Effector CD8-positive, alpha-beta T cell (primary cell): ENCODE measurements around the gene TFB2M.

Source experiments
- DNase-seq: peaks from one replicate; lab custom pipeline; 2025; lab: John Stamatoyannopoulos, UW

The TFB2M gene

GRCh38 chr1:246552110-246552509 is 14.0 kb downstream of the TFB2M start:
- DNase-seq = no peak

DNA sequence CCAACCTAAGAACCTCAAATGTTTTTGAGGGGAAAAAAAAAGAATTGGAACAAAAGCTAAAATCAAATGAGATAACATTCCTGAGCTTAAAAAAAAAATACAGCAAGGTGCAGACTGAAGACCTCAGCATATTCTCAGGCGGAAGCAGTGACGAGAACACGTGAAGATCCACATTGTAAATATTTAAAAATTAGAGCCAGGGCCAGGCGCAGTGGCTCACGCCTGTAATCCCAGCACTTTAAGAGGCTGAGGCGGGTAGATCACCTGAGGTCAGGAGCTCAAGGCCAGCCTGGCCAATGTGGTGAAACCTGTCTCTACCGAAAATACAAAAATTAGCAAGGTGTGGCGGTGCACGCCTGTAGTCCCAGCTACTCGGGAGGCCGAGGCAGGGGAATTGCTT is 15.7 kb downstream of the TFB2M start:
- no peak for DNase-seq

- no peak for DNase-seq
These were observed 16.4 kb downstream of the TFB2M start for GRCh38 chr1:246549665-246550064.

DNA sequence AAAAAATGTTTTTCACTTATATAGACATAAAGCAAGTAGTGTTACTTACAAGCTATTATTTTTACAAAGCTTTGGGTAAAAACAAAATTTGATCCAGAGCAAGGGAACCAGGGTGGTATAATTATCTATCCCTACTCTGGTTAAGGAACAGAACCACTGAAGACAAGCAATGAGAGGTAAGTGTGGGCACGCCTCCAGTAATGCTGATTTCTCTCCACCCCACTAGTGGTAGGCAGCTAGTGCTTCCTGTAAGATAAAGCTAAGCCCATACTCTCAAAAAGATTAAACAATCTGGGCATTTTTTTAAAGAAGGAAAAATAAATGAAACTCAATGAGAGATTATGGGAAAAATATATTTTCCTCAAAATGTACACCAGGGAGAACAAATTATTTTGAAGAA is 22.1 kb downstream of the TFB2M start:
- no peak for DNase-seq

GRCh38 chr1:246540738-246541491 is 25.1 kb downstream of the TFB2M start:
- no peak for DNase-seq

- DNase-seq = no peak
These were observed 28.2 kb downstream of the TFB2M start for GRCh38 chr1:246537887-246538286.

DNA sequence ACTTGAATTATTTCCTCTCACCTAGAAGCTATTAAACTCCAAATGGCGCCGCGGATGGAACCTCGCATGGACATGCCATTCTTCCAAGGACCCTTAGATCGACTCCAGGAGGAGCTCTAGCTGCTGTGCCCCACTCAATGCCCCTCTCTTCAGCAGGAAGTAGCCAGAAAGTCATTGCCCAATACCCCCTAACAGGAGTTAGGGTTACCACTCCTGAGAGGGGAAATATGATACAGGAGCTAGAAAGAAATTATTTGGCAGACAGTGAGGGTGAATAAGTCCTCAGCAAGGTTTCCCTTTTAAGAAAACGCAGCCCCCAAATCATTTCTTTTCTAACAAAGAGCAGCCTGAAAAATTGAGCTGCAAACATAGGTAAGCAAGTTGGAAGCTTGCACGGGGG is 28.6 kb downstream of the TFB2M start:
- no peak for DNase-seq

DNA sequence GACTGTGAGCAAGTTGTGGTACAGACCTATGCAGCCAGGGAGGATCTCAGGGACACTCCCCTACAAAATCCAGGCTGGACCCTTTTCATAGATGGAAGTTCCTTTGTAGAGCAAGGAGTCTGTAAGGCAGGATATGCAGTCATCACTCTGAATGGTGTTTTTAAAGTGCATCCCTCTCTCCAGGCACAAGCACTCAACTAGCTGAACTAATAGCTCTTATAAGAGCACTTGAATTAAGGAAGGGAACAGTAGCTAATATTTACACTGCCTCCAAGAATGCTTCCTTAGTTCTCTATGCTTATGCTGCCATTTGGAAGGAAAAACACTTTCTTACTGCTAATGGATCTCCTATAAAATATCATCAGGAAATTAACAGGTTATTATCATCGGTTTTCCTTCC is 31.9 kb downstream of the TFB2M start:
- DNase-seq = no peak

DNA sequence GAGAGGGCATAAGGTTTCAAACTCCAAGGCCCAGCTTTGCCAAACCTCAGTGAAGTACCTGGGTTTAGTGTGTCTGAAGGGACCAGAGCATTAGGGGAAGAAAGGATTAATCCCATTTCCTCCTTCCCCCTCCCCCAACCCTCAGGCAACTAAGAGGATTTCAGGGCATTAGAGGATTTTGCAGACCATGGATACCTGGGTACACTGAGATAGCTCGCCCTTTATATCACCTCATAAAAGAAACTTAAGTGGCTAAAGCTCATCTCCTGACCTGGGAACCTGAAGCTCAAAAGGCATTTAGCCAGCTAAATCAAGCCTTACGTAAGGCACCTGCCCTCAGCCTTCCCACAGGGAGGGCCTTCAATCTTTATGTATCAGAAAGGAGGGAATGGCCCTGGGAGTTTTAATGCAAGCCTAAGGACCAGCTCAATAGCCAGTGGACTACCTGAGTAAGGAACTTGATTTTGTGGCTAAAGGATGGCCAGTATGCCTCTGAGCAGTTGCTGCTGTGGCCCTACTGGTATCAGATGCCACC is 32.6 kb downstream of the TFB2M start:
- no peak for DNase-seq

DNA sequence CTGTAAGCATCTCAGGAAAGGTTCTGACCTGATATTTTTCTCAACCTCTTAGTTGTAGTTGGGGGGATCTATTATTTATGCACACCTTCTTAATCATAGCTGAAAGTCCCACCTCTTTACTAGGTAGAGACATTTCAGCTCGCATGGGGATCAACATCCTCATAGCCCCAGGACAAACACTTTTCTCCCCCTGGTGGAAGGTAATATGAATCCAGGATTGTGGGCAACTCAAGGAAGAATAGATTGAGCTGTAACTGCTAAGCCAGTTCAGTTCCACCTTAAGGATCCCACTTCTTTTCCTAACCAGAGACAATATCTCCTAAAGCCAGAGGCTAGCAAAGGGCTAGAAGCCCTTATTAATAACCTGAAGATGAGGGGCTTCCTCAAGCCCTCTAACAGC is 33.5 kb downstream of the TFB2M start:
- DNase-seq = no peak

DNA sequence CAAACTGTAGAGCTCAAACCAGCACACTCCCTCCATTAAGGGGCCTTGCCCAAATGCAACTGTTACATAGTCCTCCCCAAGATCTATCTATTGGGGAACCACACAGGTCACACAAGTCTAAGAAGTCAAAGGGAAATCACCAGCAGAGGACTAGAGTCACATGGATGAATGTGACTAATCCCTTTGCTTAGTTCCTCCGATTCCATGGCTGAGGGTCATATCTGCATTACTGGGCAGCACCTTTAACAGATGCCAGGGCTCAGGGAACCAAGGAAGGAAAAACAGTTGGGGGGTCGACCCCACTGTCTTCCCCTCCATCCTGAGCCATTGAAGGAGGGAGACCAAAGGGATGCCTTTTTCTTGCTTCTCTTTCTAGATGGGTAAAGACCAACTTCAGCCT is 35.6 kb downstream of the TFB2M start:
- DNase-seq = no peak

DNA sequence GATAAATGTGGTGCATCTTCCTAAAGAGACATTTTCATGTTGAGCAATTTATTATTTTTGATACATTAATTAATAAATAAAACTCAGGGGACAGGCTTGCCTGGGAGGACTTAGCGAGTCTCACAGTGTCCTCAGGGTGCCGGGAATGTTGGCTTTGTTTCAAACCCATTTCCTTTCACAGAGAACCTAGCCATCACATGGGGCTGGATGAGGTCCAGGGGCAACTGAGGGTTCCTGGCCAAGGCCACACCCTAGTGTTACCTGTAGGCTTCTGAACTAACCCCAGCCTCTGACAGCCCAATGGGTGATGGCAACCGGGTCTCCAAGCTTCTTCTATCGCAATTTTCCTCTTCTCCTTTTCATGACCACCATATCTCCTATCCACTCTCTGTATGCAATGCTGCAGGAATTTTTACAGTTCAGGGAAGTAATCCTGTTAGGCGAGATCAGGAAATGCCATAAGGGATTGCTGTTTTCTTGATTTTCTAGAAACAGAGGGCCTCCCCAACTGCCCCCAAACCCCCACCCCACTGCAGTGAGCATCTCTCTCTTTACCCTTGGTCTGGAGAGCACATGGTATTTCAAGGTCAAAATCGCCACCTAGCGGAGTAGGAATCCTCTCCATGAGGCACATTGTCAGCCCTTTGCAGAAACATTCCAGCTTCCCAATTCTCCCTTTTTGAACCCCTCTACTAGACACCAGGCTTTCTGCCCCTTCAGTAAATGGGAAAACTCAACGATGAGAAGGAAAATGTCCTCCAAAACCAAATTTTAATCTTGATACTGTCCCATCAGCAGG is 36.9 kb downstream of the TFB2M start:
- no peak for DNase-seq

- no peak for DNase-seq
These were observed 38.5 kb downstream of the TFB2M start for GRCh38 chr1:246527402-246528088.

GRCh38 chr1:246526915-246527314 is 39.1 kb downstream of the TFB2M start:
- no peak for DNase-seq

DNA sequence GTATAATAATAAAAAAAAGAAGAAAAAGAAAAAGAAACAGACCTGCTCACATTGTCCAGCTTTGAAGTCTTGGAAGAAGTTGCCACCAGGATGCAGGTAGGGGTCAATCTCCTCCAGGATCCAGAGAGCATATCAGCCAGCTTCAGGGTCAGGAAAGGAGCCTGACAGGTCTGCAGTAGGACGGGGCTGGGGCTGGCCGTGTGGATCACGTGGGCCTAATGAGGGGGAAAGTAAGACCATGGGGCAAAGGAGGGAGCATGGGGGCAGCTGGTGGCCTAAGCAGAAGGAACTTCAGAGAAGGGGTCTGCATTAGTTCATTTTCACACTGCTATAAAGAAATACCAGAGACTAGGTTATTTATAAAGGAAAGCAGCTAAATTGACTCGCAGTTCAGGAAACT is 39.7 kb downstream of the TFB2M start:
- no peak for DNase-seq

DNA sequence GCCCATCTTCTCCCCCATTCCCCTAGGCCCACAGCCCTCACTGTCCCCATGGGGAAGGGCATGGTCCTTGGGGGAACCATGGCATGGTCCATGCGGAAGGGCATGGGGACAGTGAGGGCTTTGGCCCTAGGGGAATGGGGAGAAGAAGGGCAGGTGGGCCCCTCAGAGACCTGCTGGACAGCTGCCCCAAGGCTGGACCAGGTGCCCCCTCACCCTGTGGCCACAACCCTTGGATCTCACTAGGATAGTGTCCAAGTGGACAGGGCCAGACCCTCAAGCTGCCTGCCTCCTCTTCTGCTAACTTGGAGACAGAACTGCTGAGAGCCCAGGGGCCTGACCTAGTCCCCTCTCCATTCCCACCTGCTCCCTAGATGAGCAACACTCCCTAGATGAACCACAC is 46.5 kb downstream of the TFB2M start:
- no peak for DNase-seq

DNA sequence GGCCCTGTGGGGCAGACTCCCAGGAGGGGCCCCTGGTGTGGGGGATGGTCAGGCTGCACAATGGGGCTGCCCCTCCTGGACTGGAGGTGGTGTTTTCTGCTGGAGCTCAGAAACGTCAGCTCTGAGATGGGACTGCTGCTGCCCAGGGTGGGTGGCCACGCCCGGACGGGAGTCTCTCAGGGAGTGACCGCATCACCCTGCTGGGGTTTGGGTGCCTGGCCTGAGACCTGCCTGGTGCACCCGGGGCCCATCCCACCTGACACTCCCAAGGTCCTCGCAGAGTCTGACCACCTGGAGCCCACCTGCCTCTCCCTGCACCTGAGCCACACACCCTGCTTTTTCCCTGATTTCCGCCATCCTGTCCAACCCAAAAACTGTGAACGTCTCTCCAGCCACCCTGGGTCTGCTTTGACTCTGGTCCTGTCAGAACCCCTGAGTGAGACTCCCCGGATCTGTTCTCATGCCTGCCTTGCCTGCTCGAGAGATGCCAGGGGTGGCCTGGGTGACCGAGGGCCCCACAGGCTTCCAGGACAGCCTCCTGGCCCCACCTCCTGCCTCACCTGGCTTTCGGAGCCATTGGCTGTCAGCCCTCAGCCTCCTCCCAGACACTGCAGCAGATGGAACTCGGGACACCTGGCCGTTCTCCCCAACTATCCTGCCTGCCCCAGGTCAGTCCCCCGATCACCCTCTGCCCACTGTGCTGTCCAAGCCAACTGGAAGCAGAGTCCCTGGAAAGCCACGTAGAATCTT is 47.4 kb downstream of the TFB2M start:
- DNase-seq = no peak

DNA sequence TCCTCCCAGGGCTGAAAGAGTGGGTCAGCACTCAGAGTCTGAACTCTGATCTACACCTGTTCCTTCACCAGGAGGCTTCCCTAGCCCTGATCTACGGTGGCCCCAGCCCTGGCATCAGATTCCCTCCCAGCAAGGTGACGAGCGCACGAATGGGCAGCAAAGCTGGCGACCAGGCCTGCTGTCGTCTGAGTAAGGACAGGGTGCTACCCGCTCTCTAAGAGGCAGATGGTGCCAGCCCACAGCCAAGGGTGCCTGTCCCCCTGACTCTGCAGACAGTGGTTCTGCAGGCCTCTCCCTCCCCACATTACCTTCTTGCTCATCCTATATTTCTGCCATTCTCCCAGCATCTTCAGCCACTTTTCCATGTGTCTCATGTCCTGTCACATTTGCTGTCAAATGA is 48.7 kb downstream of the TFB2M start:
- no peak for DNase-seq

- DNase-seq = no peak
These were observed 49.9 kb downstream of the TFB2M start for GRCh38 chr1:246516126-246516525.

DNA sequence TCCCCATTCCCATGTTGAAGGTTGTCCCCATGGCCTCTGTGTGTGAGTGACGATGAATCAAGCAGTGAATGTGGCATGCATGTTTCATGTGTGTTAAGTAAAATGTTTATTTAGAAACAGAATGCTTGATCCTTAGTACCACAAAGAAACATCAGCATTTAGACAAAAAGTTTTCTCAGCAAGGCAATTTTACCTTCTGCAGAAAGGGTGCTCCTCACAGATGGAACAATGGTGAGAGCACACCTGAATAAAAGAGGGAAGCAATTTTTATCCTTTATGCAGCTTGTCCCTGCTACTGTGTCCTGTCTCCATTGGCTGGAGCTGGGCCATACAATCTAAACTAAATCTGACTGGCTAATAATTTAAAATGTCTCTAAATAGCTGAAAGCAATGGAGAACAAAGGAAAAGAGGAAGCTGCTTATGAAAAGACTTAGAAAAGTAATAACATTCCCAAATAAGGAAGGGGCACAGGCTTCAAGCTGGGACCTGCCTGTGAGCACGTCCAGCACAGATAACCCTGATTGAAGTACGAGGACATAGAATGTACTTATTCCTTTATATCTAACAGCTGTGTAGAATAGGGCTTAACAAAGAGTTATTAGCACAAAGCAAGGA is 50.6 kb downstream of the TFB2M start:
- no peak for DNase-seq

GRCh38 chr1:246513619-246514343 is 52.3 kb downstream of the TFB2M start:
- DNase-seq = no peak
